Fibroblast of villous mesenchyme (primary cell): ENCODE measurements around the gene CDIP1. TPM values are rescaled to one million over a fixed set of nuclear protein-coding genes. Genes with fewer than 3 reads are reported as not detected.
A peak's percentile ranks its signal among the peaks of the same experiment; 100 is the strongest.

Experiments used
- DNase-seq: peaks from one replicate; pipeline ENCODE4 v3.0.0-alpha.2; 2010; ENCODE audit warnings: low read depth
- H3K4me3 ChIP-seq: 2 replicates; pipeline ENCODE4 v1.5.1; 2011; ENCODE audit warnings: low read depth, mild to moderate bottlenecking, low read length
- total RNA-seq: library from RNA; depleted of rRNA; stranded (reverse); fragments of >200 nt; gene quantifications from 2 replicates; pipeline ENCODE4 v1.2.3, GENCODE V29; 2012
- TF ChIP-seq, protein P1 (sequence below): IDR thresholded peaks from 2 replicates; pipeline ENCODE4 v1.5.1; 2012; ENCODE audit warnings: low read depth, mild to moderate bottlenecking, low read length; ENCODE audit not compliant: insufficient read depth

Gene CDIP1
- total RNA-seq, 1 donor: 16.8 TPM

DNA sequence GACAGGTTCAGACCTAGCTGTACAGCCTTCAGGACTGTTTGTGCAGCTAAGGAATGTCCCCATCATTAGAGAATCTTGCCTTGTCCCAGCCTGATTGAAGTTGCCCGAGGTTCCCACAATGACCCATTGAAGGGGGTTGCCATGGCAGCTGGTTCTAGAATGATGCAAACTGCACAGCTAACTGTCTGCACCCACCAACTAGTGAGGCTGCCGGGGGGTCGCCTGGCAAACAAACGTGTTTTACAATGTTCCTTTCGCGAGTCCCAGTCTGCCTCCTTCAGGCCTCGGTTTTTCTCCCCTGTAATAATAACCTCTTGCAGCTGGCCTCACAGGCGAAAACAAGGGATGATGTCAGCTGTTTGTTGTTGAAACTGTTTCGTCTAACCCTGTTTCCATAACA is 23.0 kb upstream of the CDIP1 start:
- TF ChIP-seq, protein P1, sequence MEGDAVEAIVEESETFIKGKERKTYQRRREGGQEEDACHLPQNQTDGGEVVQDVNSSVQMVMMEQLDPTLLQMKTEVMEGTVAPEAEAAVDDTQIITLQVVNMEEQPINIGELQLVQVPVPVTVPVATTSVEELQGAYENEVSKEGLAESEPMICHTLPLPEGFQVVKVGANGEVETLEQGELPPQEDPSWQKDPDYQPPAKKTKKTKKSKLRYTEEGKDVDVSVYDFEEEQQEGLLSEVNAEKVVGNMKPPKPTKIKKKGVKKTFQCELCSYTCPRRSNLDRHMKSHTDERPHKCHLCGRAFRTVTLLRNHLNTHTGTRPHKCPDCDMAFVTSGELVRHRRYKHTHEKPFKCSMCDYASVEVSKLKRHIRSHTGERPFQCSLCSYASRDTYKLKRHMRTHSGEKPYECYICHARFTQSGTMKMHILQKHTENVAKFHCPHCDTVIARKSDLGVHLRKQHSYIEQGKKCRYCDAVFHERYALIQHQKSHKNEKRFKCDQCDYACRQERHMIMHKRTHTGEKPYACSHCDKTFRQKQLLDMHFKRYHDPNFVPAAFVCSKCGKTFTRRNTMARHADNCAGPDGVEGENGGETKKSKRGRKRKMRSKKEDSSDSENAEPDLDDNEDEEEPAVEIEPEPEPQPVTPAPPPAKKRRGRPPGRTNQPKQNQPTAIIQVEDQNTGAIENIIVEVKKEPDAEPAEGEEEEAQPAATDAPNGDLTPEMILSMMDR: no peak
- peak; percentile 28 for DNase-seq

DNA sequence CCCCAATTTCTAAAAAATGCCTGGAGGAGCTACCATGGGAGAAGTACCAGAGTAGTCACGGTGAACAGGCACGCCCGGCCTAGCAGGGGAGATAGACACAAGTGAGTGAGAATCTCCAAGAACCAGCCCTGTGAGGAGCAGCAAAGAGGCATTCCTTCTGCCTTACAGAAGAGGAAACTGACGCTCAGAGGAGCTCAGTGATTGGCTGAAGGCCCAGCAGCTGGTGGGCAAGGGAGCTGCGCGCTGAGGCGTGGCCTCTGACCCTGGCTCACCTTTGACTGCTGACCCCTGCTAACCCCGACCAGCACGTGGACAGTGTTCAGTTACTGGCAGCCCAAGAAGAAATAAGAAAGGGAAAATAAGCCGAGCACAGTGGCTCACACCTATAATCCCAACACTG is 19.4 kb upstream of the CDIP1 start:
- no peak for DNase-seq
- TF ChIP-seq, protein P1: no peak
- H3K4me3 ChIP-seq: no peak overlapping the region

More for the DNA sequence above, 23.0 kb upstream of the CDIP1 start:
- no peak overlapping the region for H3K4me3 ChIP-seq

DNA sequence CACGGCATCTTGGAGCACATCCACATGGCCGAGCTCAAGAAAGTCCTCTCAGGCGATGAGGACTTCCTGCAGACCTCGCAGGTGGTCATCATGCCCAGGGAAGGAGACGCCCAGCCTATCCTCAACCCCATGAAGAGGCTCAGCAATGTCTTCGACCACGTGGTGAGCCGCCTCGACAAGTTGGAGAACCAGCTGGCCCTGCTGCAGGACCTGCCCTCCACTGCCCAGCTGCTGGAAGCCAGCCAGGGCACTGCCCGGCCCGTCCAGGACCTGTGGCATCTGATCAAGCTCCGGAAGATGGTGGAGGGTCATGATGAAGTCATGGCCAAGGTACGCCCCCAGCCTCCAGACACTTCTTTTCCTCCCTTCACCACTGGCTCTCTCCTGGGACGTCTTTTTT is 18.0 kb upstream of the CDIP1 start:
- no peak for DNase-seq
- H3K4me3 ChIP-seq: no peak overlapping the region
- TF ChIP-seq, protein P1: no peak

DNA sequence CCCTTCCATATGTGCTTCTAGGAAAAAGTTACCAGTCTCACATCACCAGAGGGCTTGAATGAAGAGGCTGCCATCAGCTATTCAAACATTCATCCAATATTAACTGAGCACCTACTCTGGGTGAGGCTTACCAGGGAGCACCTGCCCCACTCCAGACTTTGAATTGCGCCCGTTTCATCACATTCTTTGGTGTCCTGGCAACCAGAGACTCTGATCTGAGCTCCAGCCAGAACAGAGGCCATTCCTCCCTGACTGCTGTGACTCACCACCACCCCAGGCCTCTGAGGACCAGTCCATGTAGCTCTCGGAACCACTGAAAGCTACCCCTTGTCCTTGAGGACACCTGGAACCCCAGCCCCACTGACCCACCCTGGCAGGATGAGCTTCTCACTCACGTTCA is 17.5 kb upstream of the CDIP1 start, which contains the start of gene C16orf96:
Gene C16orf96, plus strand, starts transcription at position 229 of the 400 bp plus-strand sequence. Its CDS starts 150 bp downstream, at position 379.
- no peak within 1 kb of the TSS for H3K4me3 ChIP-seq
- TF ChIP-seq, protein P1: no peak
- DNase-seq: no peak

DNA sequence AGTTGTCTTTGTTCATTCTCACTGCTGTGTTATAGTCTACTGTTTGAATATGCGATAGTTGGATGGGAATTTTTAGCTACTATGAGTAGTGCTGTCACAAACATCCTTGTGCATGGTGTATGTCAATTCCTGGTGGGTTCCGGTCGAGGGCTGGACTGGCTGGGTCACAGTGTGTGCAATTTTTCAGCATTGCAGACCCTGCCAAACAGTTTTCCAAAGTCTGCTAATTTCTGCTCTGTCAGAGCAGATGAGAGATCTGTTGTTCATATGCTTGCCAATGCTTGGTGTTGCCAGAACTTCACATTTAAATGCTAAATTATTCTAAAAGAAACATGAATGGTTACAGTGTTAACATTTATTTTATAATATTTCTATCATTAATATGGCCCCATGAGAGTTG is 14.0 kb upstream of the CDIP1 start:
- no peak overlapping the region for H3K4me3 ChIP-seq
- no peak for DNase-seq
- TF ChIP-seq, protein P1: no peak

DNA sequence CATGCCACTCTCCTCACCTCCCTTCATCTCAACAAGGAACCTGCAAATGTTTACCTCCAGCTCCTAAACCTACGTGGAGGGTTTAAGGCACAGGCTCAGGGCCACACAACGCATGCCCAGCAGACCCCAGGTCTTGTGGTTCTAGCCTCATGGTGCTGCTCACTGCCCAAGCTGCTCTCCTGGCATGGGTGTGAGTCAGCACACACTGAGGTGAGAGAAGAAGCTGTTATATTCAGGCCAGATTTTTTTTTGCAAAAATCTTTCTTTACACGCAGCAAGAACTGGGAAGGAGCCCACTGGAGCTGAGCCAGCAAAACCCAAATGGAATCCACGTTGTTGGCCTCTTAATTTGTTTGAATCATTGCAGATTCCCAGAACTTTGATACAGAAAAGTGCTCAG is 12.0 kb upstream of the CDIP1 start:
- no peak for DNase-seq
- TF ChIP-seq, protein P1: no peak
- H3K4me3 ChIP-seq: no peak overlapping the region

DNA sequence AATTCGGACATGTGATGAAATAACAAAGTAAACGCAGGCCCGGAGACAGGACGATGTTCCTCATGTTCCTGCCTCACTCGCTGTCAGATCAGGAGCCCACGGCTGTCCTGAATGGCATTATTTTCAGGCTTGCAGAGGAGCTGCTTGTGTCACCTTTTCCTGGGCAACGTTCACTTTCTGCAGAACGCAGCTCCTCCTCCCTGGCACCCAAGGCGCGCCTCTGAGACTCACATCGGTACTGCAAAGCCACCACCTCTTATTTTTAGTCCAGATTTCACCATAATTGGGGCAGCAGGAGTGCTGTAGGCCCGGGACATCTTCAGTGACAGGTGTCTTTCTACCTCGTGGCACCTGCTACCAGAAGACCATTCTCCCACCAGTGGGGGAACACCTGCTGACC is 9.6 kb upstream of the CDIP1 start:
- DNase-seq: no peak
- H3K4me3 ChIP-seq: no peak overlapping the region
- TF ChIP-seq, protein P1: no peak
